Keratinocyte (primary cell): ENCODE measurements around the gene FOXO1. TPM values are rescaled to one million over a fixed set of nuclear protein-coding genes. Genes with fewer than 3 reads are reported as not detected.

Source experiments
- DNase-seq: peaks from one replicate; pipeline ENCODE4 v3.0.0-alpha.2; 2011; ENCODE audit warnings: low read depth, missing footprints, low spot score
- FAIRE-seq: peaks from 2 replicates; lab custom pipeline; 2011; peaks lifted over from hg19 to GRCh38; lab: Jason Lieb, UNC
- H2AFZ ChIP-seq: 2 replicates; pipeline ENCODE4 v1.6.0; 2012; ENCODE audit warnings: low read length, control low read depth, inconsistent platforms; ENCODE audit not compliant: control insufficient read depth
- H3K27ac ChIP-seq: 2 replicates; pipeline ENCODE4 v1.5.1; 2011; ENCODE audit warnings: low read length; ENCODE audit not compliant: control insufficient read depth, insufficient read depth
- H3K27me3 ChIP-seq: 3 replicates; pipeline ENCODE4 v1.6.0; 2011; ENCODE audit warnings: low read length; ENCODE audit not compliant: control insufficient read depth, insufficient read depth; ENCODE audit errors: extremely low read depth
- H3K36me3 ChIP-seq, 2 experiments: 2 replicates in 1 of 2; 3 replicates in 1 of 2; pipeline ENCODE4 v1.5.1; 2011; ENCODE audit warnings: low read length in 2 of 2, mild to moderate bottlenecking in 1 of 2; ENCODE audit not compliant: control insufficient read depth in 2 of 2, insufficient read depth in 2 of 2; ENCODE audit errors: extremely low read depth in 1 of 2
- H3K4me1 ChIP-seq: 3 replicates; pipeline ENCODE4 v1.5.1; 2011; ENCODE audit warnings: low read length; ENCODE audit not compliant: control insufficient read depth, insufficient read depth; ENCODE audit errors: extremely low read depth
- H3K4me2 ChIP-seq: 3 replicates; pipeline ENCODE4 v1.6.0; 2011; ENCODE audit warnings: low read depth, low read length; ENCODE audit not compliant: control insufficient read depth, insufficient read depth; ENCODE audit errors: extremely low read depth
- H3K4me3 ChIP-seq, 3 experiments: fragments of 200-600 bp in 1 of 3; sonication (generic) in 1 of 3; 2 replicates in 2 of 3; 3 replicates in 1 of 3; pipeline ENCODE4 v1.5.1; 2011 to 2016; ENCODE audit warnings: low read length in 3 of 3, mild to moderate bottlenecking in 3 of 3, control low read depth in 2 of 3, inconsistent platforms in 1 of 3, low read depth in 1 of 3, mixed read lengths in 1 of 3, mixed run types in 1 of 3, moderate library complexity in 1 of 3; ENCODE audit not compliant: control insufficient read depth in 2 of 3, insufficient read depth in 2 of 3; ENCODE audit errors: extremely low read depth in 1 of 3
- H3K79me2 ChIP-seq: 2 replicates; pipeline ENCODE4 v1.6.0; 2012; ENCODE audit warnings: low read length; ENCODE audit not compliant: control insufficient read depth, insufficient read depth
- H3K9ac ChIP-seq: 3 replicates; pipeline ENCODE4 v1.6.0; 2011; ENCODE audit warnings: low read length; ENCODE audit not compliant: control insufficient read depth, insufficient read depth; ENCODE audit errors: extremely low read depth
- H3K9me1 ChIP-seq: 3 replicates; pipeline ENCODE4 v1.6.0; 2011; ENCODE audit warnings: low read length; ENCODE audit not compliant: control insufficient read depth, insufficient read depth; ENCODE audit errors: extremely low read depth
- H3K9me3 ChIP-seq: 2 replicates; pipeline ENCODE4 v1.5.1; 2012; ENCODE audit warnings: low read depth, low read length; ENCODE audit not compliant: control insufficient read depth
- H4K20me1 ChIP-seq: 3 replicates; pipeline ENCODE4 v1.6.0; 2011; ENCODE audit warnings: low read length; ENCODE audit not compliant: control insufficient read depth, insufficient read depth; ENCODE audit errors: extremely low read depth
- EZH2 ChIP-seq: IDR thresholded peaks from one replicate; pipeline ENCODE4 v1.6.1; 2012; ENCODE audit warnings: inconsistent platforms, mild to moderate bottlenecking, low read length, moderate library complexity
- dilution Hi-C: fragments of 300-500 bp; cut with MboI; formaldehyde crosslinking; loops from one replicate; pipeline ENCODE4 v1.7.0; 2020; ENCODE audit warnings: low sequenced_read_pairs; ENCODE audit not compliant: extremely low pct_ligation_motif_present
- polyA plus RNA-seq, 5 experiments: library from polyadenylated mRNA; depleted of rRNA in 3 of 5; stranded (reverse) in 3 of 5; stranded (forward) in 1 of 5; unstranded in 1 of 5; fragments of >200 nt; gene quantifications; 1 replicate in 1 of 5; 2 replicates in 3 of 5; 3 replicates in 1 of 5; pipeline versions ENCODE4 v1.2.1 to v1.2.3, GENCODE V29; 2011 to 2012; ENCODE audit warnings: missing spikeins in 2 of 5, low read depth in 1 of 5, low replicate concordance in 1 of 5
- TF ChIP-seq, protein P1 (sequence below), 3 experiments: IDR thresholded peaks in 1 of 3; conservative IDR thresholded peaks in 1 of 3; optimal IDR thresholded peaks in 1 of 3; 2 replicates in 2 of 3; 3 replicates in 1 of 3; pipeline versions ENCODE3 to v1.5.1; 2011; ENCODE audit warnings: low read length in 3 of 3, mild to moderate bottlenecking in 3 of 3, moderate library complexity in 2 of 3, control low read depth in 1 of 3, inconsistent platforms in 1 of 3; ENCODE audit not compliant: insufficient read depth in 2 of 3; ENCODE audit errors: extremely low read depth in 1 of 3

FOXO1 gene
- polyA plus RNA-seq, 1 donor (not counting 4 experiments of a cell fraction or from before 2014, with no cell fraction given): 8.3 TPM

DNA sequence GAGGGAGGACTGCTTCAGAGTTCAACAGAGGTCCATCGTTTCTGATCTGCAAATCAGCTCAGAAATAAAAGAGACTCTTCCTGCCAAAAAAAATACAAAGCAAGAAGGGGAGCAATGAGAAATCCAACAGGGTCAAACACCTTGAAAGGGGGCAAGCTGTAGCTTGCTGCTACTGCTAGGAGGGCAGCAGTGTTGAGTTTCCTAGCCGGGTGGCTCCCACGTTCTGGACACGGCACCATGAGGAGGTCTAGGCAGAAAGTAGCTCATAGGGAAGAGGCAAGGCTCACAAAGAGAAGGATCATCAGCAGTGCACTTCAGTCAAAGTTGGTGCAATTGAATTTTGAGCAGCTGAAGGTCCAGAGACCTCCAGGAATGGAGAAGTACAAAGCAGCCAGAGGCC is 75.3 kb downstream of the FOXO1 start:
- no peak overlapping the region for H3K9ac ChIP-seq
- H3K4me3 ChIP-seq: no peak overlapping the region
- H2AFZ ChIP-seq: no peak overlapping the region
- H3K9me1 ChIP-seq: peaks cover 4% of the 10 kb centered on the region
- H4K20me1 ChIP-seq: no peaks in the 10 kb centered on the region
- H3K27ac ChIP-seq: no peak overlapping the region
- H3K27me3 ChIP-seq: no peaks in the 10 kb centered on the region
- dilution Hi-C loops: no loop called here
- no peaks in the 10 kb centered on the region for H3K9me3 ChIP-seq
- H3K36me3 ChIP-seq: no peaks in the 10 kb centered on the region
- peak; percentile 5 for FAIRE-seq
- peaks cover 40% of the 10 kb centered on the region for H3K4me1 ChIP-seq
- TF ChIP-seq EZH2: no peak
- TF ChIP-seq, protein P1, sequence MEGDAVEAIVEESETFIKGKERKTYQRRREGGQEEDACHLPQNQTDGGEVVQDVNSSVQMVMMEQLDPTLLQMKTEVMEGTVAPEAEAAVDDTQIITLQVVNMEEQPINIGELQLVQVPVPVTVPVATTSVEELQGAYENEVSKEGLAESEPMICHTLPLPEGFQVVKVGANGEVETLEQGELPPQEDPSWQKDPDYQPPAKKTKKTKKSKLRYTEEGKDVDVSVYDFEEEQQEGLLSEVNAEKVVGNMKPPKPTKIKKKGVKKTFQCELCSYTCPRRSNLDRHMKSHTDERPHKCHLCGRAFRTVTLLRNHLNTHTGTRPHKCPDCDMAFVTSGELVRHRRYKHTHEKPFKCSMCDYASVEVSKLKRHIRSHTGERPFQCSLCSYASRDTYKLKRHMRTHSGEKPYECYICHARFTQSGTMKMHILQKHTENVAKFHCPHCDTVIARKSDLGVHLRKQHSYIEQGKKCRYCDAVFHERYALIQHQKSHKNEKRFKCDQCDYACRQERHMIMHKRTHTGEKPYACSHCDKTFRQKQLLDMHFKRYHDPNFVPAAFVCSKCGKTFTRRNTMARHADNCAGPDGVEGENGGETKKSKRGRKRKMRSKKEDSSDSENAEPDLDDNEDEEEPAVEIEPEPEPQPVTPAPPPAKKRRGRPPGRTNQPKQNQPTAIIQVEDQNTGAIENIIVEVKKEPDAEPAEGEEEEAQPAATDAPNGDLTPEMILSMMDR (optimal IDR thresholded peaks at IDR 0.05 in 1 of 3, IDR thresholded peaks at IDR 0.05 in 1 of 3, conservative IDR thresholded peaks at IDR 0.05 in 1 of 3; ENCODE audit: extremely low read depth in 1 of 3, insufficient read depth in 2 of 3, low read length in 3 of 3): no peak
- no peak for DNase-seq
- H3K79me2 ChIP-seq: peaks cover 23% of the 10 kb centered on the region
- H3K4me2 ChIP-seq: no peak overlapping the region

DNA sequence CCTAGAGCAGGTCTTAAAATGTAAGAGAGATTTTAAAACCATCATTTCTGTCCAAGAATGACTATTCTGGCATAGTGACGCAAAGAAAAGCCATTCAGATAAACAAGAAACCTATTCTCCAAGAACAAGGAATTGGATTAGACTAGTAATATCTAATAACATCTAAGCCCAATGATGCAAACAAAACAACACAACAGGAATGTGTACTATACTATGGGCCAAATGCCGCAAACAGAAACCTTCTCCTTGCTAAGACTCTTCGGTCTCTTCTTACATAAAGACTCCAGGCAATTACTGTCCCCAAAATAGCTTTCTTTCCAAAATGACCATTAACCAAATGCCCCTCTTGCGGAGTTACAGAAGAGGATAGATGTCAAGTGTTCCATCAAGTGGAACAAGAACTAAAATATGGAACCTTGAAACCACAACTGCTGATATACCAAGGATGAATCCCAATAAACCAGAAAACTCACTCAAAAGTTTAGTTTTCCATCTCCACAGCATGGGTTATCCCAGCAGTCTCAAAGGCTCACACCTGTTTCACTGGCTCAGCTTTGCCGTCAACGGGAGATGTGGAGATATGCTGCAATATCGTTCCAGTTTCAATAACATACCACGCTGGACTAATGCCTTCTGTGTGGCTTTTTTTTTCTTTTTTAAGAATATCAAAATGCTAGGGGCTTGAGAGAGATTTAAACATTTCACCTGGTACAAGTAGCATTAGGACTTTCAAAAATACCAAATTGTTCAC is 76.2 kb downstream of the FOXO1 start:
- FAIRE-seq (no peak), DNase-seq (no peak)
- Histone ChIP-seq H3K9me1 (peaks cover 4% of the 10 kb centered on the region), H3K9ac (no peak overlapping the region), H2AFZ (no peak overlapping the region), H3K4me3 (no peak overlapping the region), H3K27ac (peak overlapping the region; percentile 39), H4K20me1 (no peaks in the 10 kb centered on the region), H3K4me1 (peaks cover 43% of the 10 kb centered on the region), H3K79me2 (peaks cover 23% of the 10 kb centered on the region), H3K9me3 (no peaks in the 10 kb centered on the region), H3K36me3 (no peaks in the 10 kb centered on the region), H3K27me3 (no peaks in the 10 kb centered on the region), H3K4me2 (peak overlapping the region; percentile 70)
- TF ChIP-seq EZH2: no peak
- TF ChIP-seq, protein P1 (optimal IDR thresholded peaks at IDR 0.05 in 1 of 3, IDR thresholded peaks at IDR 0.05 in 1 of 3, conservative IDR thresholded peaks at IDR 0.05 in 1 of 3; ENCODE audit: extremely low read depth in 1 of 3, insufficient read depth in 2 of 3, low read length in 3 of 3): no peak
- dilution Hi-C loops: no loop called here
